Gastroesophageal sphincter (tissue), 3 donors: ENCODE data around the gene LRP11.

Experiments
- CTCF ChIP-seq, 4 experiments: fragments of 200-600 bp in 2 of 4; fragments of 450-650 bp in 2 of 4; sonication (generic) in 1 of 4; IDR thresholded peaks; one replicate each; pipeline ENCODE4 v1.5.1; 2017 to 2019; ENCODE audit warnings: antibody characterized with exemption in 4 of 4, mild to moderate bottlenecking in 2 of 4, moderate library complexity in 2 of 4
- POLR2A ChIP-seq, 2 donors: fragments of 450-650 bp; IDR thresholded peaks; one replicate each; pipeline ENCODE4 v1.6.1; 2017; ENCODE audit warnings: antibody characterized with exemption in 2 of 2, mild to moderate bottlenecking in 2 of 2, moderate library complexity in 1 of 2

GRCh38 chr6:149769676-149770075 lies 94.5 kb downstream of the LRP11 start:
- TF ChIP-seq CTCF (IDR thresholded peaks at IDR 0.05), result no peak
- no peak for TF ChIP-seq POLR2A (IDR thresholded peaks at IDR 0.05)
